Right lobe of liver (tissue), 4 donors: Measurements from ENCODE around the gene PSMB8.
"Not testable (repeated sequence)": the region's sequence is repeated elsewhere in the genome, so short reads cannot be mapped to it uniquely, and the experiment has no call there.

Source experiments
- POLR2A ChIP-seq: fragments of 450-650 bp; IDR thresholded peaks from one replicate; pipeline ENCODE4 v1.6.1; 2017; ENCODE audit warnings: antibody characterized with exemption, mild to moderate bottlenecking
- TF ChIP-seq, protein P1 (sequence below), 4 donors: fragments of 200-600 bp in 3 of 4; fragments of 450-650 bp in 1 of 4; IDR thresholded peaks; one replicate each; pipeline versions ENCODE4 v1.5.1 to v1.8.0; 2016 to 2022; ENCODE audit warnings: antibody characterized with exemption in 4 of 4, mild to moderate bottlenecking in 2 of 4
- donor health status: DM: no; HTN: no; CAD: no.
- donor health status: DM: no; HTN: no; CAD: no.
- donor health status: DM: no; HTN: yes; CAD: no.

- TF ChIP-seq POLR2A: not testable (repeated sequence)
- TF ChIP-seq, protein P1, sequence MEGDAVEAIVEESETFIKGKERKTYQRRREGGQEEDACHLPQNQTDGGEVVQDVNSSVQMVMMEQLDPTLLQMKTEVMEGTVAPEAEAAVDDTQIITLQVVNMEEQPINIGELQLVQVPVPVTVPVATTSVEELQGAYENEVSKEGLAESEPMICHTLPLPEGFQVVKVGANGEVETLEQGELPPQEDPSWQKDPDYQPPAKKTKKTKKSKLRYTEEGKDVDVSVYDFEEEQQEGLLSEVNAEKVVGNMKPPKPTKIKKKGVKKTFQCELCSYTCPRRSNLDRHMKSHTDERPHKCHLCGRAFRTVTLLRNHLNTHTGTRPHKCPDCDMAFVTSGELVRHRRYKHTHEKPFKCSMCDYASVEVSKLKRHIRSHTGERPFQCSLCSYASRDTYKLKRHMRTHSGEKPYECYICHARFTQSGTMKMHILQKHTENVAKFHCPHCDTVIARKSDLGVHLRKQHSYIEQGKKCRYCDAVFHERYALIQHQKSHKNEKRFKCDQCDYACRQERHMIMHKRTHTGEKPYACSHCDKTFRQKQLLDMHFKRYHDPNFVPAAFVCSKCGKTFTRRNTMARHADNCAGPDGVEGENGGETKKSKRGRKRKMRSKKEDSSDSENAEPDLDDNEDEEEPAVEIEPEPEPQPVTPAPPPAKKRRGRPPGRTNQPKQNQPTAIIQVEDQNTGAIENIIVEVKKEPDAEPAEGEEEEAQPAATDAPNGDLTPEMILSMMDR (IDR thresholded peaks at IDR 0.05): not testable (repeated sequence)
These were observed 38.4 kb downstream of the PSMB8 start for GRCh38 chr6:32805404-32805803.
